GM23248 (cell line): ENCODE measurements around the gene RAB6C.

Experiments
- EZH2 ChIP-seq: fragments of 200-600 bp; sonication (generic); IDR thresholded peaks from 2 replicates; pipeline ENCODE4 v1.6.1; 2018; ENCODE audit warnings: antibody characterized with exemption, mild to moderate bottlenecking; ENCODE audit not compliant: insufficient read depth, poor library complexity, severe bottlenecking
- EZH2phosphoT487 ChIP-seq: fragments of 200-600 bp; sonication (generic); IDR thresholded peaks from 2 replicates; pipeline ENCODE4 v1.6.1; 2018; ENCODE audit warnings: antibody characterized with exemption, moderate library complexity, mild to moderate bottlenecking, low read depth; ENCODE audit not compliant: insufficient read depth

DNA sequence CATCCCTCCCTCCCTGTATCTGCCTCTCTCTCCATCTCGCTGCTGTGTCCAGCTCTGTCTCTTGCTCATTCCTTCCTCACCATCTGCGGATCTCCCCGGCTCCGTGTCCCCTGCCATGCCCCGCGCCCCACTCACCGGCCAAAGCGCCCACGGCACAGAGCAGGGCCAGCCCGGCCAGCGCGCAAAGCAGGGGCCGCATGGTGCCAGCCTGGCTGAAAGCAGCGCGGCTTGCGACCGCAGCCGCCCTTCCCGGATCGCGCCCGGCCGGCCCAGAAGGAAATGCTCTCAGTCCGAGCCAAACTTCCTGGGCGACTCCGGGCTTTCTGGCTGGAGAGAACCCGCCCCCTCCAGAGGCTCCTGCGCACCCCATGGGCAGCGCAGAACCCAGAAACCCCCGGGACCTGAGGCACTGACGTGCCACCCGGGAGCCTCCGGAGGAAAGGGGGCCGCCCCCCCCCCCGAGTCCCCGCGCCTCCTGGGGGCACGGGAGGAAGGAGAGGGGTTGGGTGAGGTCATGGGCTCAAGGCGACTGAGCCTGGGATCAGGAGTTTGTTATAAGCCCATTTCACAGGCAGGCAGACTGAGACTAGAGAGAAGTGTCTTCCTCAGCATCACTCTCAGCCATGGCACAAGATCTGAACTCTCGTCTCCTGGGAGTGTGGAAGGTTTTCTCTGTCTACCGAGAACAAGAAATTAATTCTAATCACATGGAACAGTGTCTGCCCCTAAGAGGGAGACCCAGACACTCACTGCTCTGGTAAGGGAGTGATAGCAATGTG lies 45.2 kb upstream of the RAB6C start:
- no peak for TF ChIP-seq EZH2
- no peak for TF ChIP-seq EZH2phosphoT487
